Fibroblast of the aortic adventitia (primary cell): ENCODE measurements around the gene LSM7. TPM values are rescaled to one million over a fixed set of nuclear protein-coding genes. Genes with fewer than 3 reads are reported as not detected.

Experiments used
- DNase-seq: peaks from one replicate; pipeline ENCODE4 v3.0.0-alpha.2; 2010; ENCODE audit warnings: low read depth
- H3K4me3 ChIP-seq: 2 replicates; pipeline ENCODE4 v1.5.1; 2011; ENCODE audit warnings: low read depth, mild to moderate bottlenecking, control low read depth, low read length, moderate library complexity
- total RNA-seq: library from RNA; depleted of rRNA; stranded (reverse); fragments of >200 nt; gene quantifications from 2 replicates; pipeline ENCODE4 v1.2.3, GENCODE V29; 2012; ENCODE audit warnings: low replicate concordance
- TF ChIP-seq, protein P1 (sequence below): IDR thresholded peaks from 2 replicates; pipeline ENCODE4 v1.5.1; 2011; ENCODE audit warnings: mild to moderate bottlenecking, low read length, control low read depth, inconsistent platforms; ENCODE audit not compliant: insufficient read depth

Gene LSM7
- total RNA-seq, 1 donor, result 108 TPM

DNA sequence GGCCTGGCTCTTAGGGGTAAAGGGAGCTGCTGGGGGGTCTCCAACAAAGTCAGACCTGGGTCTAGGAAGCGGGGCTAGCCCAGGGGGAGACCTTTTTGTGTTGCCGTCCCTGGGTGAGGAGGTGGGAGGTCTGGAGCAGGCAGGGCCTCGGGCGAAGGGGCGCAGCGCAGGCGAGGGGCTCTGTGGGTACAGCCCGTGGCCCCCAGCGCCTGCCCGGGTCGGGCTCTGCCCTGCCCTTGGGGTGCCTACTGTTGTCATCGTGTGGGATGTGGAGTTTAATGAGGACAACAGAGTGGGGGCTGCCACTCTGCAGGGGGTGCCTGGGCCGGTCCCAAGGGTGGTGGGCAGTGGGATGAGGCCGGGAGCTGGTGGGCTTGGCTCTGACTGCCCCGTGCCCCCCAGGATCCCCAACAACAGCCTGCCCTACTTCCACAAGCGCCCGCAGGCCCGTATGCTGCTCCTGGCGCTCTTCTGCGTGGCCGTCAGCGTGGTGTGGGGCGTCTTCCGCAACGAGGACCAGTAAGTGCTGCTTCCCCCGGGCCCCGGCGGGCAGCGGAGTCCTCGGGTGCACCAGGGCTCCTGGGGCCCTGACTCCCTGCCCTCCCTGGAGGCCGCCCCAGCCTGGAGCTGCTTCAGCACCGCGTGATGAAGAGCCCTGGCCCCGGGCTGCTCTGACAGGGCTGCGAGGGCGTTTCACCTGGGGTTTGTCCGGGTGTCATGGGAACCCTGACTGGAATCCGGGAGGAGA is 12.3 kb upstream of the LSM7 start:
- DNase-seq, result no peak
- TF ChIP-seq, protein P1, sequence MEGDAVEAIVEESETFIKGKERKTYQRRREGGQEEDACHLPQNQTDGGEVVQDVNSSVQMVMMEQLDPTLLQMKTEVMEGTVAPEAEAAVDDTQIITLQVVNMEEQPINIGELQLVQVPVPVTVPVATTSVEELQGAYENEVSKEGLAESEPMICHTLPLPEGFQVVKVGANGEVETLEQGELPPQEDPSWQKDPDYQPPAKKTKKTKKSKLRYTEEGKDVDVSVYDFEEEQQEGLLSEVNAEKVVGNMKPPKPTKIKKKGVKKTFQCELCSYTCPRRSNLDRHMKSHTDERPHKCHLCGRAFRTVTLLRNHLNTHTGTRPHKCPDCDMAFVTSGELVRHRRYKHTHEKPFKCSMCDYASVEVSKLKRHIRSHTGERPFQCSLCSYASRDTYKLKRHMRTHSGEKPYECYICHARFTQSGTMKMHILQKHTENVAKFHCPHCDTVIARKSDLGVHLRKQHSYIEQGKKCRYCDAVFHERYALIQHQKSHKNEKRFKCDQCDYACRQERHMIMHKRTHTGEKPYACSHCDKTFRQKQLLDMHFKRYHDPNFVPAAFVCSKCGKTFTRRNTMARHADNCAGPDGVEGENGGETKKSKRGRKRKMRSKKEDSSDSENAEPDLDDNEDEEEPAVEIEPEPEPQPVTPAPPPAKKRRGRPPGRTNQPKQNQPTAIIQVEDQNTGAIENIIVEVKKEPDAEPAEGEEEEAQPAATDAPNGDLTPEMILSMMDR, result no peak

DNA sequence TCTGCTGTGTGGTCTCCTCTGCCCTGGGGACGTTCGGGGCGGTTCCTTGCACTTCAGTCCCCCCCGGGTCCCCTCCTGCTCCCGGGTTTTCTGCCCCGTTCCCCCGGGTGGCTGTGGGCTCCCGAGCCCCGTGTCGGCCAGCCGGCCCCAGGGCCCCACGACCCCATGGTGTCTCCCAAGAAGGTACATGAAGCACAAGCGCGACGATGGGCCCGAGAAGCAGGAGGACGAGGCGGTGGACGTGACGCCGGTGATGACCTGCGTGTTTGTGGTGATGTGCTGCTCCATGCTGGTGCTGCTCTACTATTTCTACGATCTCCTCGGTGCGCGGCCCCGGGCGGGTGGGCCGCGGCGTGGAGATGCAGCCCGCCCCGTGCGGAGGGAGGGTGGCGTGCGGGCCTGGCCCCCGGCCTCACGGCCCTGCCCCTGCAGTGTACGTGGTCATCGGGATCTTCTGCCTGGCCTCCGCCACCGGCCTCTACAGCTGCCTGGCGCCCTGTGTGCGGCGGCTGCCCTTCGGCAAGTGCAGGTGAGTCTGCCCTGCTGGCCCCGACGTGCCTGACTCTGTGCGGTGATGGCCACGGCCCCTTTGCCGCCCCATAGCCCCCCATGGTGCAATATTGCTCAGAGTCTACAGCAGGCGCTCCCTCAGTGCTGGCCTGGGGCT is 11.4 kb upstream of the LSM7 start:
- DNase-seq, result no peak
- TF ChIP-seq, protein P1, result no peak
- H3K4me3 ChIP-seq, result no peak overlapping the region

More for the DNA sequence above, 12.3 kb upstream of the LSM7 start:
- H3K4me3 ChIP-seq, result no peak overlapping the region

DNA sequence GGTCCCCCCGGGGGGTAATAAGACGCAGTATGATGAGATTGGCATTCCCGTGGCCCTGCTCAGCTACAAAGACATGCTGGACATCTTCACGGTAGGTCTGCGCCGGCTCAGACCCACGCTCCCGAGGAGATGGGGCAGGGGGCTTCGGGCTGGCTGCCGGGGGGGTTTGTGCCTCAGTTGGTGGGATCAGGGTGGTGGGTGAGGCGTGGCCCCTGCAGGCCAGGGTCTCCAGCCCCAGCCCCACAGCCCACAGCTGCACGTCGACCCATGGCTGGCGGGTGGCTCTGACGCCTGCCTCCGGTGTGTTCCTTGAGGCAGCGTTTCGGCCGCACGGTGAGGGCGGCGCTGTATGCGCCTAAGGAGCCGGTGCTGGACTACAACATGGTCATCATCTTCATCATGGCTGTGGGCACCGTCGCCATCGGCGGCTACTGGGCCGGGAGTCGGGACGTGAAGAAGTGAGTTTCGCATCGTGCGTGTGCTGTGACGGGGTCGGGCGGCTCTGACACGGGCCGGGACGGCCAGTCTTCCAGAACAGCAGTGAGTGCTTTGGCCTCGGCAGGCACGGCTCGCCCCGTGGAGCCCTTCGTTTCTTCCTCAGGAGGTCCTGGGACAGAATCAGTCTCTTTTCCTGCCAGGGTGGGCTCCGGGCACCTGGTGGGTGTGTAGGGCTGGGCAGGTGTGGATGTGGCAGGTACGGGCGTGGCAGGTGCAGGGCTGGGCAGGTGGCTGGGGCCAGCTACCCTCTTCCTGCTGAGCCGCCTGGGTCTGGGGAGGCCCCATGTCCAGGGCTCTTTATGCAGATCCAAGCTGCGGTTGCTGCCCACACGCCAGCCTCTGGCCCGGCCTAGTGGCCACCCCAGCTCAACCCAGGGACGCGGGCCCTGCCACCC is 10.6 kb upstream of the LSM7 start:
- TF ChIP-seq, protein P1, result no peak
- no peak overlapping the region for H3K4me3 ChIP-seq
- DNase-seq, result no peak

DNA sequence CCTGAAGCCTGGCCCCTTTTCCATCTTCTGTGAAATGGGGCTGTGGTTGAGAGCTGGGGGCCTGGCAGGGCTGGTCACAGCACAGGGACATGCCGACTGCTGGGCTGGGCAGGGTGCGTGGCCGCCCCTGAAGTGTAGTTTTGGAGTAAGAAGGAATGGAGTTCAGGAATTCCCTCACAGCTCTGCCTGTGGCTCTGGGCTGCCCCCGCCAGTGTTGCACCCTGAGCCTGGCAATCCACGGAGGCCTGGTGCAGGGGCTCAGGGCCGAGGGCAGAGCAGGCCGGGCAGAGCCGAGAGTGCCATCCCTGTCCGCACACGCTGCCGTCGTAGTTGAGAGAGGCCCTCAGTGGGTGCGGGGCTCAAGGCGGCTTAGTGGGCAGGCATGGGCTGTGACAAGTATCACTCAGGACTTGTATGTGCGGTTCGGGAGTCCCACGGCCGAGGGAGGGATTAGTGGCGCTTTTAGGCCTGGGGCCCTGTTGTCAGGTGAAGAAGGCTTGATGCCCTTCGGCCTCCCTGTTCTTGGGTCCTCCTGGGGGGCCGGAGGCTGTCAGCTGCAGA is 9.7 kb upstream of the LSM7 start:
- no peak for DNase-seq
- no peak overlapping the region for H3K4me3 ChIP-seq
- TF ChIP-seq, protein P1, result no peak

DNA sequence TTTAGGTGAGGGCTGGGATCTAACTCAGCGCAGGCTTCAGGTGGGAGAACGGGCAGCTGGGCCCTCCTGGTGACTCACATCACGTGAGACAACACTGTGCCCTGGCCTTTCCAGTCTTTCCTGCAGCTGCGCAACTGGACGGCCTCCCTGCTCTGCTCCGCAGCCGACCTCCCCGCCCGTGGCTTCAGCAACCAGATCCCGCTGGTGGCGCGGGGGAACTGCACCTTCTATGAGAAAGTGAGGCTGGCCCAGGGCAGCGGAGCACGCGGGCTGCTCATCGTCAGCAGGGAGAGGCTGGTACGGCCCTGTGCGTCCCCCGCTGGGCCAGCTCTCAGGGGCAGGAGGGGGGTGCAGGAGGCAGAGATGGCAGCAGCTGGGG is 8.9 kb upstream of the LSM7 start:
- TF ChIP-seq, protein P1, result peak; percentile 55
- H3K4me3 ChIP-seq, result no peak overlapping the region
- peak; percentile 62 for DNase-seq

DNA sequence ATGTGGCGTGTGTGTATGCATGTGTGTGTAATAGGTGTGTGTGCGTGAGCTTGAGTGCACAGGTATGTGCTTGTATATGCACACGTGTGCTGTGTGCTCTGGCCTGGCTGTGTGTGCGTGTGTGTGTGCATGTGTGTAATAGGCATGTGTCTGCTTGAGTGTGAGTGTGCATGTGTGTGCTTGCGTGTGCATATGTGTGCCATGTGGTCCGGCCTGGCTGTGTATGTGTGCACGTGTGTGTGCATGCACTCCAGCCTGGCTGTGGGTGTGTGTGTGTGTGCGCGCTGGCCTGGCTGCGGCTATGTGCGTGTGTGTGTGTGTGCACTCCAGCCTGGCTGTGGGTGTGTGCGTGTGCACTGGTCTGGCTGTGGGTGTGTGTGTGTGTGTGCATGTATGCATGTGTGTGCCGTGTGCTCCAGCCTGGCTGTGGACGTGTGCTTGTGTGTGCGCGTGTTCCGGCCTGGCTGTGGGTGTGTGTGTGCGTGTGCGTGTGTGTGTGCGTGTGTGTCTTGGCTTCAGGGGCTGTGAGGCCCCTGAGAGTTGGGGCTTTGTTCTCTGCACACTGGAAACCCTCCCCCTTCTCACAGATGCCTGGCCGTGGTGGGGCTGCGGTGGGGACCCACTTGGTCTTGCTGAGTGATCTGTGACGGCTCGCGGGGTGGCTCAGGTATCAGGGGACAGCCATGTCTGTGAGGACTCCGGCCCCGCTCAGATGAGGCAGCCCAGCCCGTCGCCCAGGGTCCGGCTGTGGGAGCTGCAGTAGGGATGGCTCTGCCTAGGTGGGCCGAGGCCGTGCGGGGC is 8.3 kb upstream of the LSM7 start:
- no peak for DNase-seq
- TF ChIP-seq, protein P1, result no peak
- H3K4me3 ChIP-seq, result no peak overlapping the region
